OCI-LY1 (cell line): ENCODE results near the gene PTPRT.

Experiments
- H2AFZ ChIP-seq: fragments of 200-600 bp; sonication (generic), shearing (Covaris generic); 2 replicates; pipeline ENCODE4 v1.6.0; 2014; ENCODE audit warnings: antibody characterized with exemption, mild to moderate bottlenecking, low read length
- H3F3A ChIP-seq: fragments of 200-600 bp; sonication (generic), shearing (Covaris generic); 2 replicates; pipeline ENCODE4 v1.6.0; 2014; ENCODE audit warnings: mild to moderate bottlenecking, antibody characterized with exemption, low read length, moderate library complexity; ENCODE audit not compliant: insufficient read depth
- H3K27ac ChIP-seq: fragments of 200-600 bp; sonication (generic); 2 replicates; pipeline ENCODE4 v1.5.1; 2014; ENCODE audit warnings: low read length, mixed run types, mild to moderate bottlenecking, low read depth; ENCODE audit not compliant: poor library complexity, severe bottlenecking
- H3K27me3 ChIP-seq: fragments of 200-600 bp; sonication (generic); 2 replicates; pipeline ENCODE4 v1.6.0; 2014; ENCODE audit warnings: antibody characterized with exemption, mild to moderate bottlenecking, low read length, moderate library complexity; ENCODE audit not compliant: insufficient read depth
- H3K36me3 ChIP-seq: fragments of 200-600 bp; sonication (generic); 2 replicates; pipeline ENCODE4 v1.6.1; 2014; ENCODE audit warnings: mild to moderate bottlenecking, antibody characterized with exemption, low read length, moderate library complexity, mixed read lengths; ENCODE audit not compliant: insufficient read depth
- H3K4me1 ChIP-seq: fragments of 200-600 bp; sonication (generic); 2 replicates; pipeline ENCODE4 v1.5.1; 2014; ENCODE audit warnings: mild to moderate bottlenecking, low read length, moderate library complexity; ENCODE audit not compliant: insufficient read depth, severe bottlenecking
- H3K4me2 ChIP-seq: fragments of 200-600 bp; sonication (generic), shearing (Covaris generic); 2 replicates; pipeline ENCODE4 v1.6.1; 2014; ENCODE audit warnings: low read length
- H3K4me3 ChIP-seq: fragments of 200-600 bp; sonication (generic); 2 replicates; pipeline ENCODE4 v1.5.1; 2014; ENCODE audit warnings: low read length, low read depth, mild to moderate bottlenecking, mixed read lengths; ENCODE audit not compliant: poor library complexity, severe bottlenecking
- H3K79me2 ChIP-seq: fragments of 200-600 bp; shearing (Covaris generic); 2 replicates; pipeline ENCODE4 v1.6.1; 2016; ENCODE audit warnings: mixed run types, low read length, mixed read lengths; ENCODE audit not compliant: insufficient read depth
- H3K9ac ChIP-seq: fragments of 200-600 bp; sonication (generic), shearing (Covaris generic); 2 replicates; pipeline ENCODE4 v1.6.1; 2014; ENCODE audit warnings: mild to moderate bottlenecking, low read length, mixed read lengths
- H3K9me2 ChIP-seq: fragments of 200-600 bp; sonication (generic), shearing (Covaris generic); 2 replicates; pipeline ENCODE4 v1.6.1; 2014; ENCODE audit warnings: low read depth, mild to moderate bottlenecking, low read length, mixed read lengths
- H3K9me3 ChIP-seq: fragments of 200-600 bp; shearing (Covaris generic); 2 replicates; pipeline ENCODE4 v1.6.1; 2014; ENCODE audit warnings: low read length, mixed read lengths
- H4K20me1 ChIP-seq: fragments of 200-600 bp; sonication (generic), shearing (Covaris generic); 2 replicates; pipeline ENCODE4 v1.6.0; 2016; ENCODE audit warnings: mild to moderate bottlenecking, low read length; ENCODE audit not compliant: insufficient read depth
- EZH2 ChIP-seq: fragments of 200-600 bp; sonication (generic), shearing (Covaris generic); IDR thresholded peaks from 2 replicates; pipeline ENCODE4 v1.8.0; 2017; ENCODE audit warnings: borderline replicate concordance, mixed run types, mild to moderate bottlenecking, antibody characterized with exemption, low read length, moderate library complexity, mixed read lengths
- TF ChIP-seq, protein P1 (sequence below): fragments of 200-600 bp; sonication (generic), shearing (Covaris generic); IDR thresholded peaks from 2 replicates; pipeline ENCODE4 v1.5.1; 2017; ENCODE audit warnings: mild to moderate bottlenecking, antibody characterized with exemption, low read length, moderate library complexity, mixed read lengths

The PTPRT gene

DNA sequence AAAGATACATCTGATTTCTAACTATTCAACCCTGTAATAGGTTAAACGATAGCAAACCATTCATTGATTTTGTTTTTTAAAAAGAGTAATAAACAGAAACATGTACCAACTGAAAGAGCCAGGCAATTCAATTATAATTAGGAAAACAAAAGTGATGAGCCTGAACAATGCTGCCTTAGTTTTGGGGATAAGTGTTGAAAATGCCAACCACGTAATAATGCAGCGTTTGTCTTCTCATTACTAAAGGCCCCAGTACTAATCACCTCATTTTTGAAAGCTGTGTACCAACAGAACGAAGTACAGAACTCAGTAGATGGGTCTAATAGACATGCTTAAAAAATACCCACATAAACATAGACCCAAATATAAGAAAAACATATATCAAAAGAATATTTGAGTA is 907.9 kb downstream of the PTPRT start:
- H2AFZ ChIP-seq = no peak overlapping the region
- no peak overlapping the region for H3K9ac ChIP-seq
- H3K4me1 ChIP-seq = no peaks in the 10 kb centered on the region
- H3K79me2 ChIP-seq = no peaks in the 10 kb centered on the region
- no peak overlapping the region for H3K4me2 ChIP-seq
- H3K27me3 ChIP-seq = no peaks in the 10 kb centered on the region
- no peak overlapping the region for H3K4me3 ChIP-seq
- H4K20me1 ChIP-seq = no peaks in the 10 kb centered on the region
- TF ChIP-seq, protein P1, sequence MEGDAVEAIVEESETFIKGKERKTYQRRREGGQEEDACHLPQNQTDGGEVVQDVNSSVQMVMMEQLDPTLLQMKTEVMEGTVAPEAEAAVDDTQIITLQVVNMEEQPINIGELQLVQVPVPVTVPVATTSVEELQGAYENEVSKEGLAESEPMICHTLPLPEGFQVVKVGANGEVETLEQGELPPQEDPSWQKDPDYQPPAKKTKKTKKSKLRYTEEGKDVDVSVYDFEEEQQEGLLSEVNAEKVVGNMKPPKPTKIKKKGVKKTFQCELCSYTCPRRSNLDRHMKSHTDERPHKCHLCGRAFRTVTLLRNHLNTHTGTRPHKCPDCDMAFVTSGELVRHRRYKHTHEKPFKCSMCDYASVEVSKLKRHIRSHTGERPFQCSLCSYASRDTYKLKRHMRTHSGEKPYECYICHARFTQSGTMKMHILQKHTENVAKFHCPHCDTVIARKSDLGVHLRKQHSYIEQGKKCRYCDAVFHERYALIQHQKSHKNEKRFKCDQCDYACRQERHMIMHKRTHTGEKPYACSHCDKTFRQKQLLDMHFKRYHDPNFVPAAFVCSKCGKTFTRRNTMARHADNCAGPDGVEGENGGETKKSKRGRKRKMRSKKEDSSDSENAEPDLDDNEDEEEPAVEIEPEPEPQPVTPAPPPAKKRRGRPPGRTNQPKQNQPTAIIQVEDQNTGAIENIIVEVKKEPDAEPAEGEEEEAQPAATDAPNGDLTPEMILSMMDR = no peak
- no peaks in the 10 kb centered on the region for H3K9me3 ChIP-seq
- no peaks in the 10 kb centered on the region for H3K36me3 ChIP-seq
- H3K9me2 ChIP-seq = no peaks in the 10 kb centered on the region
- no peak overlapping the region for H3K27ac ChIP-seq
- H3F3A ChIP-seq = no peaks in the 10 kb centered on the region

DNA sequence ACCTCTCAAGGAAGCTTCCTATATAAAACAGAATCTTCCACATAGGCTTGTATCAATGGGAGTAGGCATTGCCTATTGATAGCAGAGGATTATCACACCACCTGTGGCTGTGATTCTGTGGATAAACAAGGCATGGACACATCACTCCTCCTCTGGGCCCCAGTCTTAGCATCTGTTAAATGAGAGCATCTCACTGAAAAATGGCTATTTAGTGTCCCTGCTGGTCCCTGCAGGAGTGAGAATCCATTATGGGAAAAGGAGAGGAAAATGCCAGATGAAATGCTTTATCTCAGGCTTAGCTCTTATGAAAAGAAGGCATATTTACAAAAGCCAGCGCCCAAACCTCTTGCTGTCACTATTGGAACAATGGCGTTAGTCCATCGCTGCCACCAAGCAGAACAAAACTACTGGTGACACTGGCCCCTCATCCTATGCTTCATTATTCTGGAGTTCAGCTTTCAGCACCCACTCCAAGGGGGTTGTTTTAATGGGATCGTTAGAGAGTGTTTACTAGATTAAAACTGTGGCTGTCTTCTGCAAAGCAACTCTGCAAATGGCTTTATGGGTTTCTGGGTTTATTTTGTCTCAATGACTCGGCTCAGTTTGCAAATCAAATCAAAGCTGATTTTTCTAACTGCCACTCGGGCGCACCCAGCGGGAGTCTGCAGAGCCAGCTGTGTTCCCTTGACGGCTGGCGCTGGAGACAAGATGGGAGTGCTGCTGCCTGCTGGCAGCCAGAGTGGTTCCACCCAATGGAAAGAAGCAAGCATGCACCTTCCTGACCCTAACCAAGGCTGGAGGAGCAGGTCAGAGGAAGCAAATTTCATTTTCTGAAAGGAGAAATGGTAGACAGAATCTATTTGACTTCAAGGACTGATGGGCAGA is 912.7 kb downstream of the PTPRT start:
- Histone ChIP-seq H3K79me2 (no peaks in the 10 kb centered on the region), H3K27ac (no peak overlapping the region), H3F3A (no peaks in the 10 kb centered on the region), H3K4me3 (no peak overlapping the region), H3K9ac (no peak overlapping the region), H3K27me3 (no peaks in the 10 kb centered on the region), H3K4me1 (no peaks in the 10 kb centered on the region), H3K36me3 (no peaks in the 10 kb centered on the region), H3K9me3 (no peaks in the 10 kb centered on the region), H2AFZ (no peak overlapping the region), H3K4me2 (no peak overlapping the region), H3K9me2 (no peaks in the 10 kb centered on the region), H4K20me1 (no peaks in the 10 kb centered on the region)
- TF ChIP-seq, protein P1 = no peak
- no peak for TF ChIP-seq EZH2

DNA sequence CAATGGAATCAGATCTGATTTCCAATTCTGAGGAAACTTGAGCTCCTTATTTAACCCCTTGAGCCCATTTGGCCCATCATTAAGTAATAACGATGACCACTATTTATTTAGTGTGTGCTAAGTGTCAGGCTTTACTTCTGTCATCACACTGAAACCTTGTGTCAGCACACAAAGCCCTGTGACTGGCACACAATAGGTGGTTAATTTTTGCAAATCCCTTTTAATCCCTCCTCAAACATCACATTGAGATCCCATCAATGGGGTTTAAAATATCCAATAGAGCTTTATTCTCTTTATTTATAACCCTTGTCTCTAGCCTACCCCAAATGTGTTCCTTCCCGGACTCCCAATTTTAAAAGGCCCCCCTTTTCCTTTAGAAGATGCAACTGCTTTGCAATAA is 914.7 kb downstream of the PTPRT start:
- Histone ChIP-seq H3F3A (no peaks in the 10 kb centered on the region), H3K27me3 (no peaks in the 10 kb centered on the region), H3K36me3 (no peaks in the 10 kb centered on the region), H3K4me1 (no peaks in the 10 kb centered on the region), H3K9me3 (no peaks in the 10 kb centered on the region), H3K27ac (no peak overlapping the region), H4K20me1 (no peaks in the 10 kb centered on the region), H3K4me2 (no peak overlapping the region), H3K79me2 (no peaks in the 10 kb centered on the region), H3K9me2 (no peaks in the 10 kb centered on the region), H2AFZ (no peak overlapping the region), H3K9ac (no peak overlapping the region), H3K4me3 (no peak overlapping the region)
- no peak for TF ChIP-seq EZH2
- TF ChIP-seq, protein P1 = no peak
